ENCODE measurements around the gene FBXO40.

The FBXO40 gene

DNA sequence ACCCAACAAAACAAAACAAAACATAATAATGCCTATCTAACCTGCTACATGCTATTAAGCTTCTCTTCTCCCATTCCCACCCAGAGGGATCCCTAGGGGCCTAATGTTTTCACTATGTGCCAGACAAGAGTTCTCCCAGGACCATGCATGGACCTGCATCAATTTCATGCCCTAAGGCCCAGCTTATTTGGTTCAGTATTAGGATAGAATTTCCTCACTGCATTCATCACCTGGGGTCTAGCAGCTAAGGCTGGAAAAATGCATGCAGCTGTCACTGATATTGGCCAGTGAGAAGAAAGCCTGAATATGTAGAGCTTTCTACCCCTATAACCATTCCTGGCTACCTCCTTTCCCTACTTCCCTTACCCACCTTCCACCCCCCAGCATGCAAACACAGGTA is 69.6 kb downstream of the FBXO40 start:
- DNase-seq (ENCODE audit: low spot score) = no peak

DNA sequence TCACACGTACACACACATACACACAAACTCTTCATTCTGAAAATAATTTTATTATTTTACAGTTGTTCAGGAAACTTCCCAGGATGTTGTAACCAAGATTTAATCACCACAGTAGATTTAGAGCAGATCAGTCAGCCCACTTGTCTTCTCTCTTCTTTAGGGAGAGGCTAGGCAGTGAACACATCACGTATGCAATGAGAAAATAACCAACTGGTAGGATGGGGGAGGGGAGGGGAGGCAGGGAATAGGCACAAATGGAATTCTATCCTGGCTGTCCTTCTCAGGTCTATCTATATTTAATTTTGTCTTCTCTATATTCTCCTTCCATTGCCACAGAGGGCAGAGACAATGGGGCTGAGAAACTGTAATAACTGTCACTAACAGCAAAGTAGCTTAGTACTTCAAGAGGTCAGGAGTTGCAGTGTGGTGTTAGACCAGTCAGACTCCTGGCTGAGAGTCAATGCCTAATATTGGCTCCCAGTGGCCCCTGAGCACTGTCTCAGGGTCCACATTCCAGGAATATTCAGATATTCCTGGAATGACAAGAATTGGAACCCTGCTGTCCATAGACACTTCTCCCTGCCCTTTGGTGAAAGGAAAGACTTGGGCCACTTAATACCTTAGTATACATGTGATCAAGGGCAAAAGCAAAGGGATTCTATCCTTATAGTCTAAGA is 70.1 kb downstream of the FBXO40 start:
- DNase-seq (ENCODE audit: low spot score) = no peak

DNA sequence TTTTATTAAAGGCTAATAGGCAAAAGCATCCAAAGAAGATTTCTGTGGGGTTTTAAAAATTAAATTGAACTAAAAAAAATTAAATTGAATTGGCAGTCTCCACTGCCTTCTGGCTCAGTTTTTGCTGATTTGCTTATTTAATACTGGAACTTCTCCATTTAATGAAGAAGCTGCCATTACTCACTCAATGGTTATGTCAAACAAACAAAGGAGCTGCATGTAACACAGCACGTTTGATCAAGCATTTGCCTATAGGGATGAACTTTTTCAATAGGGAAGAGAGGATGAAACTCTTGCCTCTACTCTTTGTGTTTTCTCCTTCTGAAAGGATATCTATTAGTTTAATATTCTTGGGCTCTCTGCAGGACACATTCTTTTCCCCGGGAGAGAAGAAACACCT is 72.3 kb downstream of the FBXO40 start:
- DNase-seq (ENCODE audit: low spot score) = no peak

DNA sequence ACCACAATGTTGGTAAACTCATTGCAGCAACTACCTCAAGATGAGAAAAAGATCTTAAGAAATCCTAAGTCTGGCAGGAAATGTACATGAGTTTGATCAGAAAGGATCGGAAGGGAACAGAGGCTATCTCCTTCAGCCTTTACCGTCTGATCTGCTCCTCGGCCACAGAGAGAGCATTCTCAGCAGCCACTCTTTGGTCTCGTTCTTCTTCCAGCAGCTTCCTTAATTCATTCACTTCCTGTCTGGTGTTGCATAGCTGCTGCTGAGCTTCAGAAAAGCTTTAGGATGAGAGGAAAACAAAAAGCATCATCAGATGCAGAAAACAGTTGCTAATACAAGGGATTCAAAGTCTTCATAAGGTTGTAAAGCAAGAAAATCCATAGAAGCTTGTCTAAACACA is 74.2 kb downstream of the FBXO40 start:
- peak; percentile 33 for DNase-seq (ENCODE audit: low spot score)

DNA sequence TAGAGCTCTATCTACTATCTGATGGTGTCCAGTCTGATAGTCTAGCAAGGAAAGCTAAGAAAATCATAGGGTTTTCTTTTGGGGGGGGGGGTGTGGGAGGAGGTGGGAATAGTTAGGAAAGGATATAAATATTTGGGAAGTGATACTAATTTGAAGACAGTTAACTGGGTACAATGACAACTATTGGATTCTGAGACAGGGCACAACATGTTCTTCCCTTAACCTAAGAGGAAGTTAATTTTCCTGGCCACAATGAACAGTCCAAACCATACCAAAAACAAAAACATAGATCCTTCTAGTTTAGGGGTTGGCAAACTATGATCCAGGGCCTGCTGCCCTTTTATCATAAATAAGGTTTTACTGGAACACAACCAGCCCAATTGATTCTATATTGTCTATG is 77.5 kb downstream of the FBXO40 start:
- DNase-seq (ENCODE audit: low spot score) = no peak

DNA sequence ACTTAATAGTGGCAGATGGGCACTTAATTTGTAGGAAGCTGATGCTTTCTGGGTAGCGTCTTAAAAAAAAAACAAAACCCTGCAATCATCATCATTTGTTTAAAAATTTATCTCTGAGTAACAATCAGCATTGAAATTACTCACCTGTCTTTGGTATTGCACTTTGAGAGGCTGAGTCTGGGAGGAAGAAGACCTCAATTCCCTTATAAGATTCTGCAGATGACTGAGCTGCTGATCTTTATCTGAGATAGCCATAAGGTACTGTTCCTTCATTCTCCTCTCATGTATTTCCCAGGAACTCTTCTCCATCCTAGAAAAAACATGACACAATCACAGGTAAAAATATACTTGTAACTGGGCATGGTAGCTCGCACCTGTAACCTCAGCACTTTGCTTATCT is 84.0 kb downstream of the FBXO40 start:
- no peak for DNase-seq (ENCODE audit: low spot score)

Data from Ammon's horn (tissue), 1 donor.